ENCODE measurements around the gene TMED9. TPM values are rescaled to one million over a fixed set of nuclear protein-coding genes. Genes with fewer than 3 reads are reported as not detected.

TMED9 gene
- total RNA-seq, 2 donors from 2014 or later: 49.6 to 63.8 TPM

GRCh38 chr5:177604656-177605055 is 12.7 kb downstream of the TMED9 start:
- Histone ChIP-seq H3K4me3 (no peak overlapping the region), H3K9me3 (no peaks in the 10 kb centered on the region), H3K4me1 (peaks cover 0 to 25% of the 10 kb centered on the region in 2 donors), H3K36me3 (no peaks in the 10 kb centered on the region), H3K27me3 (no peaks in the 10 kb centered on the region), H3K27ac (no peak overlapping the region)
- DNase-seq (ENCODE audit: low spot score): peak; percentile 18
- TF ChIP-seq, protein P1, sequence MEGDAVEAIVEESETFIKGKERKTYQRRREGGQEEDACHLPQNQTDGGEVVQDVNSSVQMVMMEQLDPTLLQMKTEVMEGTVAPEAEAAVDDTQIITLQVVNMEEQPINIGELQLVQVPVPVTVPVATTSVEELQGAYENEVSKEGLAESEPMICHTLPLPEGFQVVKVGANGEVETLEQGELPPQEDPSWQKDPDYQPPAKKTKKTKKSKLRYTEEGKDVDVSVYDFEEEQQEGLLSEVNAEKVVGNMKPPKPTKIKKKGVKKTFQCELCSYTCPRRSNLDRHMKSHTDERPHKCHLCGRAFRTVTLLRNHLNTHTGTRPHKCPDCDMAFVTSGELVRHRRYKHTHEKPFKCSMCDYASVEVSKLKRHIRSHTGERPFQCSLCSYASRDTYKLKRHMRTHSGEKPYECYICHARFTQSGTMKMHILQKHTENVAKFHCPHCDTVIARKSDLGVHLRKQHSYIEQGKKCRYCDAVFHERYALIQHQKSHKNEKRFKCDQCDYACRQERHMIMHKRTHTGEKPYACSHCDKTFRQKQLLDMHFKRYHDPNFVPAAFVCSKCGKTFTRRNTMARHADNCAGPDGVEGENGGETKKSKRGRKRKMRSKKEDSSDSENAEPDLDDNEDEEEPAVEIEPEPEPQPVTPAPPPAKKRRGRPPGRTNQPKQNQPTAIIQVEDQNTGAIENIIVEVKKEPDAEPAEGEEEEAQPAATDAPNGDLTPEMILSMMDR (IDR thresholded peaks at IDR 0.05): no peak

DNA sequence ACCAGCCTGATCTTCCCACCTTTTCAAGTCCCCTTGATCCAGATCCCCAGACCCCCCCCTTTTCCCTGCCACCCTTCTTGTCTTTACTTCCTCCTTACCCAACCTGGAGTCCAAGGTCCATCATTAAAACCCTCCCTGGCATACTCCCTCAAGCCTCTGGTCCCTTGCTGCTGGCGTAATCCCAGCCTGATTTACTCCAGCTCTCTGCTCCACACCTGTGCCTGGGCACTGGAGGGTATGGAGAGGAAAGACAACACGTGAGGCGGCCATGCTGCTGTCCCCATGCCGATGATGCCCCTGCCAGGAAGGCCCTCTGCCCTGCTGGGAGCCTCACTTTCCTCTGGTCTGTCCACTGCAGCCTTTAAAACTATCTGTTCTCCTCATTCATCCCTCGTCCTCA is 13.1 kb downstream of the TMED9 start:
- H3K36me3 ChIP-seq: no peaks in the 10 kb centered on the region
- DNase-seq (ENCODE audit: low spot score): peak; percentile 44
- no peak overlapping the region for H3K4me3 ChIP-seq
- TF ChIP-seq, protein P1 (IDR thresholded peaks at IDR 0.05): no peak
- no peaks in the 10 kb centered on the region for H3K9me3 ChIP-seq
- H3K27ac ChIP-seq: no peak overlapping the region
- peaks cover 0 to 25% of the 10 kb centered on the region in 2 donors for H3K4me1 ChIP-seq
- H3K27me3 ChIP-seq: no peaks in the 10 kb centered on the region

DNA sequence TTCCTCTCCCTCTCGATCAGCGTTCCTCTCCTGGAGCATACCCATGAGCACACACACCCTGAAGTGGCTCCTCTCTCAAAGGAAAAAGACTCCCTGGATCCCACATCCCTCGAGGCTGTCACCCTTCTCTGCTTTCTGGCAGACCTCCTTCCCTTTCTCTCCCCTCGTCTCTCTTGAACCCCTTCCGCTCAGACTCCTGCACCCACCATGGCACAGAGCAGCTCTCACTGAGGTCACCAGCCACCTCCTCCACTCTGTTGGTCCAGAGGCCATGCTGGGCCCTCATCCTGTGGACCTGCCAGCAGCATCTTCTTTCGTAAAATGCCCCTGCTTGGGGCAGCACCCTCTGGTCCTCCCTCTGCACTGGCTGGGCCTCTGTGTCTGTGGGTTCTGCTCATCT is 13.7 kb downstream of the TMED9 start:
- DNase-seq (ENCODE audit: low spot score): peak; percentile 21
- TF ChIP-seq, protein P1 (IDR thresholded peaks at IDR 0.05): no peak
- Histone ChIP-seq H3K4me1 (peaks cover 0 to 23% of the 10 kb centered on the region in 2 donors), H3K27me3 (no peaks in the 10 kb centered on the region), H3K4me3 (no peak overlapping the region), H3K9me3 (no peaks in the 10 kb centered on the region), H3K27ac (no peak overlapping the region), H3K36me3 (no peaks in the 10 kb centered on the region)

- Histone ChIP-seq H3K4me1 (peaks cover 0 to 16% of the 10 kb centered on the region in 2 donors), H3K27me3 (no peaks in the 10 kb centered on the region), H3K27ac (no peak overlapping the region), H3K9me3 (no peaks in the 10 kb centered on the region), H3K4me3 (no peak overlapping the region), H3K36me3 (no peaks in the 10 kb centered on the region)
- peak; percentile 44 for DNase-seq (ENCODE audit: low spot score)
- TF ChIP-seq, protein P1 (IDR thresholded peaks at IDR 0.05): no peak
These were observed 14.4 kb downstream of the TMED9 start for GRCh38 chr5:177606071-177607051.

- no peak for DNase-seq (ENCODE audit: low spot score)
- no peaks in the 10 kb centered on the region for H3K36me3 ChIP-seq
- H3K27me3 ChIP-seq: no peaks in the 10 kb centered on the region
- H3K9me3 ChIP-seq: no peaks in the 10 kb centered on the region
- TF ChIP-seq, protein P1 (IDR thresholded peaks at IDR 0.05): no peak
- no peak overlapping the region for H3K27ac ChIP-seq
- H3K4me1 ChIP-seq: peaks cover 0 to 10% of the 10 kb centered on the region in 2 donors
- H3K4me3 ChIP-seq: no peak overlapping the region
These were observed 15.1 kb downstream of the TMED9 start for GRCh38 chr5:177607115-177607451.

All from right atrium auricular region (tissue), 2 donors.